Caco-2 (cell line): ENCODE data around the gene RTN4RL1. TPM values are rescaled to one million over a fixed set of nuclear protein-coding genes. Genes with fewer than 3 reads are reported as not detected.

Experiments used
- BruUV-seq: library from RNA; stranded (reverse); fragments of 400-500 nt; replicated peaks from 2 replicates; lab custom pipeline; 2021; lab: Mats Ljungman, UMichigan
- CTCF ChIA-PET: fragments of 300-600 bp; sonication (Branson Sonifier 250); formaldehyde crosslinking; loops from one replicate; lab custom pipeline; 2022; ENCODE audit warnings: antibody characterized with exemption; lab: Charles Lee
- POLR2A ChIA-PET: fragments of 300-600 bp; sonication (Branson Sonifier 250); formaldehyde crosslinking; loops from one replicate; lab custom pipeline; 2022; ENCODE audit warnings: antibody characterized with exemption; lab: Charles Lee
- DNase-seq, 2 experiments: peaks; one replicate each; pipeline versions ENCODE4 v3.0.0 to v3.0.0-alpha.2; 2020 to 2022
- H3K27me3 ChIP-seq: replicated peaks from 2 replicates; pipeline ENCODE4 v1.6.0; 2011; ENCODE audit warnings: low read length; ENCODE audit not compliant: control insufficient read depth, insufficient read depth
- H3K36me3 ChIP-seq: 2 replicates; pipeline ENCODE4 v1.5.1; 2011; ENCODE audit warnings: low read length; ENCODE audit not compliant: control insufficient read depth, insufficient read depth
- H3K4me1 ChIP-seq: fragments of 250-450 bp; sonication (Bioruptor Pico); 2 replicates; pipeline ENCODE4 v1.5.1; 2020; ENCODE audit warnings: mild to moderate bottlenecking
- H3K4me3 ChIP-seq: 2 replicates; pipeline ENCODE4 v1.5.1; 2011; ENCODE audit warnings: low read depth, mild to moderate bottlenecking, control low read depth, low read length
- H3K9me3 ChIP-seq: fragments of 250-450 bp; sonication (Bioruptor Pico); 2 replicates; pipeline ENCODE4 v1.5.1; 2020; ENCODE audit warnings: mild to moderate bottlenecking, moderate library complexity
- H3K27ac Mint-ChIP-seq: one replicate; pipeline ENCODE4 v1.8.0; 2022; ENCODE audit warnings: mixed read lengths; ENCODE audit not compliant: unreplicated experiment
- H3K27me3 Mint-ChIP-seq: one replicate; pipeline ENCODE4 v1.8.0; 2022; ENCODE audit warnings: mixed read lengths; ENCODE audit not compliant: insufficient read depth, unreplicated experiment
- H3K36me3 Mint-ChIP-seq: one replicate; pipeline ENCODE4 v1.8.0; 2022; ENCODE audit warnings: mild to moderate bottlenecking, mixed read lengths; ENCODE audit not compliant: insufficient read depth, unreplicated experiment
- H3K4me1 Mint-ChIP-seq: one replicate; pipeline ENCODE4 v1.8.0; 2022; ENCODE audit warnings: low read depth, mixed read lengths; ENCODE audit not compliant: unreplicated experiment
- H3K4me3 Mint-ChIP-seq: one replicate; pipeline ENCODE4 v1.8.0; 2022; ENCODE audit warnings: mild to moderate bottlenecking, moderate library complexity, mixed read lengths; ENCODE audit not compliant: unreplicated experiment
- H3K9me3 Mint-ChIP-seq: one replicate; pipeline ENCODE4 v1.8.0; 2022; ENCODE audit warnings: mixed read lengths; ENCODE audit not compliant: unreplicated experiment
- CTCF ChIP-seq, 2 experiments: fragments of 200-600 bp in 1 of 2; IDR thresholded peaks; 1 replicate in 1 of 2; 2 replicates in 1 of 2; pipeline versions ENCODE4 v1.5.1 to v1.8.0; 2011 to 2022; ENCODE audit warnings: antibody characterized with exemption in 1 of 2, control low read depth in 1 of 2, inconsistent platforms in 1 of 2, low read depth in 1 of 2, low read length in 1 of 2, mild to moderate bottlenecking in 1 of 2, moderate library complexity in 1 of 2; ENCODE audit not compliant: insufficient read depth in 1 of 2, severe bottlenecking in 1 of 2, unreplicated experiment in 1 of 2
- intact Hi-C: fragments of 100-400 bp; cut with micrococcal nuclease; formaldehyde crosslinking; loops from one replicate; pipeline ENCODE4 v1.10.0; 2022; ENCODE audit not compliant: unreplicated experiment
- total RNA-seq: library from RNA; stranded (reverse); gene quantifications from 2 replicates; pipeline ENCODE4 v1.2.3, GENCODE V29; 2022

RTN4RL1 gene
- total RNA-seq, 1 experiment from 2014 or later = 0.54 TPM

GRCh38 chr17:2064980-2065785 is 40.0 kb upstream of the RTN4RL1 start:
- Mint-ChIP-seq H3K27ac (no peak overlapping the region), H3K36me3 (peaks cover 23% of the 10 kb centered on the region), H3K4me1 (peaks cover 8% of the 10 kb centered on the region), H3K9me3 (no peaks in the 10 kb centered on the region), H3K27me3 (no peaks in the 10 kb centered on the region), H3K4me3 (no peak overlapping the region)
- intact Hi-C loops = no loop called here
- 0 out of 2 replicates have a peak, but pooled peaks cover 6% of the 10 kb centered on the region for H3K4me1 ChIP-seq
- no peak for DNase-seq
- H3K4me3 ChIP-seq = no peak overlapping the region
- TF ChIP-seq CTCF (IDR thresholded peaks at IDR 0.05; ENCODE audit: insufficient read depth in 1 of 2, low read depth in 1 of 2, low read length in 1 of 2, severe bottlenecking in 1 of 2, unreplicated experiment in 1 of 2) = peak; percentile 23 to 49
- ChIA-PET POLR2A (no interaction called here), CTCF (interaction anchor here (0.6 kb wide), 1 partner anchor 10 kb away, joined by 3 read pairs; no protein-coding TSS in a partner anchor)
- no peaks in the 10 kb centered on the region for H3K9me3 ChIP-seq
- H3K36me3 ChIP-seq = peaks cover 3% of the 10 kb centered on the region
- BruUV-seq = no TSS peak
- no peaks in the 10 kb centered on the region for H3K27me3 ChIP-seq

GRCh38 chr17:2064520-2064971 is 39.4 kb upstream of the RTN4RL1 start:
- Mint-ChIP-seq H3K36me3 (peaks cover 18% of the 10 kb centered on the region), H3K27ac (peak overlapping the region; percentile 62), H3K9me3 (no peaks in the 10 kb centered on the region), H3K4me1 (peaks cover 8% of the 10 kb centered on the region), H3K27me3 (no peaks in the 10 kb centered on the region), H3K4me3 (no peak overlapping the region)
- Histone ChIP-seq H3K4me1 (0 out of 2 replicates have a peak, but pooled peaks cover 6% of the 10 kb centered on the region), H3K4me3 (no peak overlapping the region), H3K36me3 (peaks cover 3% of the 10 kb centered on the region), H3K9me3 (no peaks in the 10 kb centered on the region), H3K27me3 (no peaks in the 10 kb centered on the region)
- DNase-seq = no peak
- intact Hi-C loops = no loop called here
- ChIA-PET POLR2A (no interaction called here), CTCF (interaction anchor here (1.4 kb wide), 1 partner anchor 10 kb away, joined by 3 read pairs; no protein-coding TSS in a partner anchor)
- TF ChIP-seq CTCF (IDR thresholded peaks at IDR 0.05; ENCODE audit: insufficient read depth in 1 of 2, low read depth in 1 of 2, low read length in 1 of 2, severe bottlenecking in 1 of 2, unreplicated experiment in 1 of 2) = no peak
- no TSS peak for BruUV-seq

GRCh38 chr17:2064147-2064489 is 39.0 kb upstream of the RTN4RL1 start:
- Histone ChIP-seq H3K4me1 (0 out of 2 replicates have a peak, but pooled peaks cover 6% of the 10 kb centered on the region), H3K36me3 (peaks cover 3% of the 10 kb centered on the region), H3K27me3 (no peaks in the 10 kb centered on the region), H3K4me3 (no peak overlapping the region), H3K9me3 (no peaks in the 10 kb centered on the region)
- peak overlapping the region; percentile 62 for H3K27ac Mint-ChIP-seq
- H3K4me1 Mint-ChIP-seq = peaks cover 8% of the 10 kb centered on the region
- no TSS peak for BruUV-seq
- POLR2A ChIA-PET = no interaction called here
- intact Hi-C loops = no loop called here
- CTCF ChIA-PET = interaction anchor here (1.4 kb wide), 1 partner anchor 10 kb away, joined by 3 read pairs; no protein-coding TSS in a partner anchor
- no peaks in the 10 kb centered on the region for H3K27me3 Mint-ChIP-seq
- DNase-seq = no peak
- no peak for TF ChIP-seq CTCF (IDR thresholded peaks at IDR 0.05; ENCODE audit: insufficient read depth in 1 of 2, low read depth in 1 of 2, low read length in 1 of 2, severe bottlenecking in 1 of 2, unreplicated experiment in 1 of 2)
- no peaks in the 10 kb centered on the region for H3K9me3 Mint-ChIP-seq
- peaks cover 18% of the 10 kb centered on the region for H3K36me3 Mint-ChIP-seq
- no peak overlapping the region for H3K4me3 Mint-ChIP-seq
